KMS-11 (cell line): ENCODE results near the gene SLC2A11.

ENCODE experiments used
- H2AFZ ChIP-seq: fragments of 200-600 bp; sonication (generic); 2 replicates; pipeline ENCODE4 v1.6.1; 2016; ENCODE audit warnings: antibody characterized with exemption, mixed run types, low read depth
- H3K27ac ChIP-seq: fragments of 200-600 bp; sonication (generic); 2 replicates; pipeline ENCODE4 v1.6.1; 2016; ENCODE audit warnings: mild to moderate bottlenecking, mixed run types
- H3K27me3 ChIP-seq: fragments of 200-600 bp; sonication (generic); 2 replicates; pipeline ENCODE4 v1.6.1; 2017; ENCODE audit warnings: mild to moderate bottlenecking, low read depth, mixed run types, moderate library complexity; ENCODE audit not compliant: insufficient read depth
- H3K36me3 ChIP-seq: fragments of 200-600 bp; sonication (generic); 2 replicates; pipeline ENCODE4 v1.6.1; 2017; ENCODE audit warnings: mild to moderate bottlenecking, mixed run types; ENCODE audit not compliant: insufficient read depth
- H3K4me1 ChIP-seq: fragments of 200-600 bp; sonication (generic); 2 replicates; pipeline ENCODE4 v1.6.1; 2016; ENCODE audit warnings: mild to moderate bottlenecking, low read depth, mixed run types; ENCODE audit not compliant: poor library complexity, severe bottlenecking
- H3K4me2 ChIP-seq: fragments of 200-600 bp; sonication (generic); 2 replicates; pipeline ENCODE4 v1.7.0; 2016; ENCODE audit warnings: mild to moderate bottlenecking, mixed run types
- H3K4me3 ChIP-seq: fragments of 200-600 bp; sonication (generic); IDR thresholded peaks from 2 replicates; pipeline ENCODE4 v1.6.1; 2017; ENCODE audit warnings: low read depth, low read length, mixed read lengths; ENCODE audit not compliant: insufficient read depth
- H3K79me2 ChIP-seq: fragments of 200-600 bp; sonication (generic); 2 replicates; pipeline ENCODE4 v1.6.1; 2016; ENCODE audit warnings: low read depth, mixed run types; ENCODE audit not compliant: insufficient read depth
- H3K9ac ChIP-seq: fragments of 200-600 bp; sonication (generic); 2 replicates; pipeline ENCODE4 v1.6.1; 2016; ENCODE audit warnings: mild to moderate bottlenecking, mixed run types
- H4K20me1 ChIP-seq: fragments of 200-600 bp; sonication (generic); 2 replicates; pipeline ENCODE4 v1.6.1; 2016; ENCODE audit warnings: mild to moderate bottlenecking, mixed run types; ENCODE audit not compliant: insufficient read depth
- TF ChIP-seq, protein P1 (sequence below): fragments of 200-600 bp; sonication (generic); conservative IDR thresholded peaks from 2 replicates; pipeline ENCODE4 v1.6.1; 2017; ENCODE audit warnings: low read depth, mild to moderate bottlenecking, antibody characterized with exemption, low read length, moderate library complexity, mixed read lengths

Gene SLC2A11

DNA sequence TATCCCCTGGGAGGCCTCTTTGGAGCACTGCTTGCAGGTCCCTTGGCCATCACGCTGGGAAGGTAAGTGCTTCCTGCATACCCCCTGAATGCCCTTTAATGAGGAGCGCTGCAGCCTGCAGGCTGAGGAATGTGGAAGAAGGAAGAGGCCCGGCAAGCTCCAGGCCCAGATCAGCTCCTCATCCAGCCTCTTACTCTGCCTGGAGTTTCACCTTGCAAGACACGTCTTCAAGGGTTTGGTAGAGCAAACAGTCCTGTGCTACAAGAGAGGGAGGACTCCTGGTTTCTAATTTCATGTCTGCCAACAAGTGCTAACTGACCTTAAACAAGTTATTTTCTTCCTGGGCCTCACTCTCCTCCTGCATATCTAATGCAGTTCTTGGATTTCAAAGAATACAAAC, 10.9 kb downstream of the SLC2A11 start:
- TF ChIP-seq, protein P1, sequence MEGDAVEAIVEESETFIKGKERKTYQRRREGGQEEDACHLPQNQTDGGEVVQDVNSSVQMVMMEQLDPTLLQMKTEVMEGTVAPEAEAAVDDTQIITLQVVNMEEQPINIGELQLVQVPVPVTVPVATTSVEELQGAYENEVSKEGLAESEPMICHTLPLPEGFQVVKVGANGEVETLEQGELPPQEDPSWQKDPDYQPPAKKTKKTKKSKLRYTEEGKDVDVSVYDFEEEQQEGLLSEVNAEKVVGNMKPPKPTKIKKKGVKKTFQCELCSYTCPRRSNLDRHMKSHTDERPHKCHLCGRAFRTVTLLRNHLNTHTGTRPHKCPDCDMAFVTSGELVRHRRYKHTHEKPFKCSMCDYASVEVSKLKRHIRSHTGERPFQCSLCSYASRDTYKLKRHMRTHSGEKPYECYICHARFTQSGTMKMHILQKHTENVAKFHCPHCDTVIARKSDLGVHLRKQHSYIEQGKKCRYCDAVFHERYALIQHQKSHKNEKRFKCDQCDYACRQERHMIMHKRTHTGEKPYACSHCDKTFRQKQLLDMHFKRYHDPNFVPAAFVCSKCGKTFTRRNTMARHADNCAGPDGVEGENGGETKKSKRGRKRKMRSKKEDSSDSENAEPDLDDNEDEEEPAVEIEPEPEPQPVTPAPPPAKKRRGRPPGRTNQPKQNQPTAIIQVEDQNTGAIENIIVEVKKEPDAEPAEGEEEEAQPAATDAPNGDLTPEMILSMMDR, result no peak

DNA sequence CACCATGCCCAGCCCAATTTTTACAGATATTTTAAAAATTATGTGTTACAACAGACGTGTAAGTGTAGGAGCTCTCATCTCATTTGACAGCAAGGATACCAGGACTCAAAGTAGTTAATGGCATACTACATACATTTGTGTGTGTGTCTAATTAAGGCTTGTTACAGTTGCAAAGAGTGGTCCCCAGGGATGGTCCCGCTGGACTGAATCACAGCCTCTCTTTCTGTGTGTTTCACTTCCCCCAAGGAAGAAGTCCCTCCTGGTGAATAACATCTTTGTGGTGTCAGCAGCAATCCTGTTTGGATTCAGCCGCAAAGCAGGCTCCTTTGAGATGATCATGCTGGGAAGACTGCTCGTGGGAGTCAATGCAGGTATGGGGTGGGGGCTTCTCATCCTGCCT, 17.2 kb downstream of the SLC2A11 start:
- no peak overlapping the region for H3K9ac ChIP-seq
- H3K36me3 ChIP-seq, result no peaks in the 10 kb centered on the region
- no peak overlapping the region for H3K4me2 ChIP-seq
- no peak overlapping the region for H3K27ac ChIP-seq
- H3K27me3 ChIP-seq, result no peaks in the 10 kb centered on the region
- no peak overlapping the region for H2AFZ ChIP-seq
- no peaks in the 10 kb centered on the region for H3K4me1 ChIP-seq
- H3K4me3 ChIP-seq, result no peak overlapping the region
- TF ChIP-seq, protein P1, result no peak
- H4K20me1 ChIP-seq, result no peaks in the 10 kb centered on the region
- no peaks in the 10 kb centered on the region for H3K79me2 ChIP-seq

More for the DNA sequence above, 10.9 kb downstream of the SLC2A11 start:
- H3K27me3 ChIP-seq, result no peaks in the 10 kb centered on the region
- no peaks in the 10 kb centered on the region for H4K20me1 ChIP-seq
- H3K4me2 ChIP-seq, result no peak overlapping the region
- no peaks in the 10 kb centered on the region for H3K4me1 ChIP-seq
- H2AFZ ChIP-seq, result no peak overlapping the region
- H3K9ac ChIP-seq, result no peak overlapping the region
- no peaks in the 10 kb centered on the region; the same call in 1 of the 2 replicates for H3K36me3 ChIP-seq
- H3K79me2 ChIP-seq, result no peaks in the 10 kb centered on the region
- no peak overlapping the region for H3K4me3 ChIP-seq
- no peak overlapping the region for H3K27ac ChIP-seq

DNA sequence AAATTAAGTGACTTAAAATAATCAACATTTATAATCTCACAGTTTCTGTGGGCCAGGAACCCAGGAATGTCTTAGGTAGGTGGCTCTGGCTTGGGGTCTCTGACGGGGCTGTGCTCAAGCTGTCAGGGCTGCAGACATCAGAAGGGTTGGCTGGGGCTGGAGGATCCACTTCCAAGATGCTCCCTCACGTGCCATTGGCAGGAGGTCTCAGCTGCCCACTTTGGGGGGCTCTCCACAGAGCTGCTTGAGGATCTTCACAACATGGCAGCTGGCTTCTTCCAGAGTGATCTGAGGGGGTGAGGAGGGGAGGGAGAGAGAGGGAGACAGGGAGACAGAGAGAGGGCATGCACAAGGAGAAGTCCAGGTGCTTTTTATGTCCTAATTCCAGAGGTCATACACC, 18.1 kb downstream of the SLC2A11 start:
- Histone ChIP-seq H3K79me2 (no peaks in the 10 kb centered on the region), H4K20me1 (no peaks in the 10 kb centered on the region)

DNA sequence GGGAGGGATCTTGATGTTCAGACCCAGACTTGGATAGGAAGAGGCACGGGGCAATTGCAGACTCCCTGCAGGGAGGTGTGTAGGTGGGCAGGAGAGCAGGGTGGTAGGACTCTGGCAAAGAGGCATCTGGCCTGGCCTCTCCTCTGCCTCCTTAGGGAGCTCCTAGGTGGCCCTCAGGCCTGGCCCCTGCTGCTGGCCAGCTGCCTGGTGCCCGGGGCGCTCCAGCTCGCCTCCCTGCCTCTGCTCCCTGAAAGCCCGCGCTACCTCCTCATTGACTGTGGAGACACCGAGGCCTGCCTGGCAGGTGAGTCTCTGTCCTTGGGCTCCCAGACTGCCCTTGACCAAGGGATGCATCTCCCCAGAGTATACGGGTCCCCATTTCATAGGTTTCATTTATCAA, 19.9 kb downstream of the SLC2A11 start:
- H3K4me3 ChIP-seq, result no peak overlapping the region
- no peaks in the 10 kb centered on the region for H3K4me1 ChIP-seq
- no peaks in the 10 kb centered on the region for H3K79me2 ChIP-seq
- H3K27ac ChIP-seq, result no peak overlapping the region
- TF ChIP-seq, protein P1, result no peak
- H4K20me1 ChIP-seq, result no peaks in the 10 kb centered on the region
- H2AFZ ChIP-seq, result no peak overlapping the region
- H3K4me2 ChIP-seq, result no peak overlapping the region
- no peaks in the 10 kb centered on the region for H3K27me3 ChIP-seq
- no peak overlapping the region for H3K9ac ChIP-seq
- no peaks in the 10 kb centered on the region for H3K36me3 ChIP-seq

More for the DNA sequence above, 18.1 kb downstream of the SLC2A11 start:
- H3K4me2 ChIP-seq, result no peak overlapping the region
- no peak overlapping the region for H3K9ac ChIP-seq
- TF ChIP-seq, protein P1, result no peak
- no peak overlapping the region for H2AFZ ChIP-seq
- H3K27ac ChIP-seq, result no peak overlapping the region
- no peak overlapping the region for H3K4me3 ChIP-seq
- no peaks in the 10 kb centered on the region for H3K27me3 ChIP-seq
- no peaks in the 10 kb centered on the region for H3K4me1 ChIP-seq
- no peaks in the 10 kb centered on the region for H3K36me3 ChIP-seq
